ENCODE results near the gene GRIN2A.

DNA sequence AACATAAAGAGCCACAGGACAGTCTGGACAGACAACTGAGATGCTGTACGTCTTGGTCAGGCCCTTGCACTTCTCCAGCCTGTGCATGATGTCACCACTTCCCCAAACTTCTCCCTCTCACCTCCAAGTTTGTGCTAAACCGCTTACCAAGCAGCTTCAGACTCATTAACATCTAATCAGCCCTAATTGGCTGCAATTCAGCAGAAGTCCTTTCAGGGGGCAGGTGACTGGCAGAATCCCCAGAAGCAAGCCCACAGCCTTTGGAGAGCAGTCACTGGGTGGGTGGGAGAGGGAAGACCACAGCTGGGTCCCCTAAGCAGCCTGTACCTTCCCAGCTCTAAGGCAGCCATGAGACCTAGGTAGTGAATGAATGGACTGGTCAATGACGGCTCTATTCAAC lies 161.4 kb downstream of the GRIN2A start:
- no peak for TF ChIP-seq TAF1 (IDR thresholded peaks at IDR 0.05; ENCODE audit: low read depth)
- TF ChIP-seq, protein P1, sequence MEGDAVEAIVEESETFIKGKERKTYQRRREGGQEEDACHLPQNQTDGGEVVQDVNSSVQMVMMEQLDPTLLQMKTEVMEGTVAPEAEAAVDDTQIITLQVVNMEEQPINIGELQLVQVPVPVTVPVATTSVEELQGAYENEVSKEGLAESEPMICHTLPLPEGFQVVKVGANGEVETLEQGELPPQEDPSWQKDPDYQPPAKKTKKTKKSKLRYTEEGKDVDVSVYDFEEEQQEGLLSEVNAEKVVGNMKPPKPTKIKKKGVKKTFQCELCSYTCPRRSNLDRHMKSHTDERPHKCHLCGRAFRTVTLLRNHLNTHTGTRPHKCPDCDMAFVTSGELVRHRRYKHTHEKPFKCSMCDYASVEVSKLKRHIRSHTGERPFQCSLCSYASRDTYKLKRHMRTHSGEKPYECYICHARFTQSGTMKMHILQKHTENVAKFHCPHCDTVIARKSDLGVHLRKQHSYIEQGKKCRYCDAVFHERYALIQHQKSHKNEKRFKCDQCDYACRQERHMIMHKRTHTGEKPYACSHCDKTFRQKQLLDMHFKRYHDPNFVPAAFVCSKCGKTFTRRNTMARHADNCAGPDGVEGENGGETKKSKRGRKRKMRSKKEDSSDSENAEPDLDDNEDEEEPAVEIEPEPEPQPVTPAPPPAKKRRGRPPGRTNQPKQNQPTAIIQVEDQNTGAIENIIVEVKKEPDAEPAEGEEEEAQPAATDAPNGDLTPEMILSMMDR (IDR thresholded peaks at IDR 0.05; ENCODE audit: poor library complexity, severe bottlenecking) = no peak
- no peak for TF ChIP-seq EP300 (conservative IDR thresholded peaks at IDR 0.05; ENCODE audit: poor library complexity, severe bottlenecking)
- TF ChIP-seq POLR2AphosphoS5 (IDR thresholded peaks at IDR 0.05) = no peak
- TF ChIP-seq, protein P2, sequence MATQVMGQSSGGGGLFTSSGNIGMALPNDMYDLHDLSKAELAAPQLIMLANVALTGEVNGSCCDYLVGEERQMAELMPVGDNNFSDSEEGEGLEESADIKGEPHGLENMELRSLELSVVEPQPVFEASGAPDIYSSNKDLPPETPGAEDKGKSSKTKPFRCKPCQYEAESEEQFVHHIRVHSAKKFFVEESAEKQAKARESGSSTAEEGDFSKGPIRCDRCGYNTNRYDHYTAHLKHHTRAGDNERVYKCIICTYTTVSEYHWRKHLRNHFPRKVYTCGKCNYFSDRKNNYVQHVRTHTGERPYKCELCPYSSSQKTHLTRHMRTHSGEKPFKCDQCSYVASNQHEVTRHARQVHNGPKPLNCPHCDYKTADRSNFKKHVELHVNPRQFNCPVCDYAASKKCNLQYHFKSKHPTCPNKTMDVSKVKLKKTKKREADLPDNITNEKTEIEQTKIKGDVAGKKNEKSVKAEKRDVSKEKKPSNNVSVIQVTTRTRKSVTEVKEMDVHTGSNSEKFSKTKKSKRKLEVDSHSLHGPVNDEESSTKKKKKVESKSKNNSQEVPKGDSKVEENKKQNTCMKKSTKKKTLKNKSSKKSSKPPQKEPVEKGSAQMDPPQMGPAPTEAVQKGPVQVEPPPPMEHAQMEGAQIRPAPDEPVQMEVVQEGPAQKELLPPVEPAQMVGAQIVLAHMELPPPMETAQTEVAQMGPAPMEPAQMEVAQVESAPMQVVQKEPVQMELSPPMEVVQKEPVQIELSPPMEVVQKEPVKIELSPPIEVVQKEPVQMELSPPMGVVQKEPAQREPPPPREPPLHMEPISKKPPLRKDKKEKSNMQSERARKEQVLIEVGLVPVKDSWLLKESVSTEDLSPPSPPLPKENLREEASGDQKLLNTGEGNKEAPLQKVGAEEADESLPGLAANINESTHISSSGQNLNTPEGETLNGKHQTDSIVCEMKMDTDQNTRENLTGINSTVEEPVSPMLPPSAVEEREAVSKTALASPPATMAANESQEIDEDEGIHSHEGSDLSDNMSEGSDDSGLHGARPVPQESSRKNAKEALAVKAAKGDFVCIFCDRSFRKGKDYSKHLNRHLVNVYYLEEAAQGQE (IDR thresholded peaks at IDR 0.05; ENCODE audit: borderline replicate concordance) = no peak
- no peak for TF ChIP-seq RAD21 (conservative IDR thresholded peaks at IDR 0.05)
